ENCODE results near the gene STX18. TPM values are rescaled to one million over a fixed set of nuclear protein-coding genes. Genes with fewer than 3 reads are reported as not detected.
"Not testable (repeated sequence)": the region's sequence is repeated elsewhere in the genome, so short reads cannot be mapped to it uniquely, and the experiment has no call there.

STX18 gene
- total RNA-seq, 2 experiments from 2014 or later: 25.8 to 27.9 TPM

- peaks cover 4% of the 10 kb centered on the region for H3K27me3 Mint-ChIP-seq
- POLR2A ChIA-PET: no interaction called here
- H3K9me3 Mint-ChIP-seq: no peaks in the 10 kb centered on the region
- peaks cover 5% of the 10 kb centered on the region for H3K36me3 Mint-ChIP-seq (ENCODE audit: low read depth)
- peaks cover 14% of the 10 kb centered on the region for H3K4me1 Mint-ChIP-seq
- no peak overlapping the region for H3K4me3 Mint-ChIP-seq
- no peak overlapping the region for H3K27ac Mint-ChIP-seq
- CTCF ChIA-PET: no interaction called here
- DNase-seq: no peak
Observed at GRCh38 chr4:4572821-4573220, 31.0 kb upstream of the STX18 start.

- H3K9me3 Mint-ChIP-seq; H3K4me1 Mint-ChIP-seq; CTCF ChIA-PET; H3K27ac Mint-ChIP-seq; H3K36me3 Mint-ChIP-seq (ENCODE audit: low read depth); H3K27me3 Mint-ChIP-seq; H3K4me3 Mint-ChIP-seq; DNase-seq; POLR2A ChIA-PET: not testable (repeated sequence)
Observed at GRCh38 chr4:4569861-4570260, 28.0 kb upstream of the STX18 start.

DNA sequence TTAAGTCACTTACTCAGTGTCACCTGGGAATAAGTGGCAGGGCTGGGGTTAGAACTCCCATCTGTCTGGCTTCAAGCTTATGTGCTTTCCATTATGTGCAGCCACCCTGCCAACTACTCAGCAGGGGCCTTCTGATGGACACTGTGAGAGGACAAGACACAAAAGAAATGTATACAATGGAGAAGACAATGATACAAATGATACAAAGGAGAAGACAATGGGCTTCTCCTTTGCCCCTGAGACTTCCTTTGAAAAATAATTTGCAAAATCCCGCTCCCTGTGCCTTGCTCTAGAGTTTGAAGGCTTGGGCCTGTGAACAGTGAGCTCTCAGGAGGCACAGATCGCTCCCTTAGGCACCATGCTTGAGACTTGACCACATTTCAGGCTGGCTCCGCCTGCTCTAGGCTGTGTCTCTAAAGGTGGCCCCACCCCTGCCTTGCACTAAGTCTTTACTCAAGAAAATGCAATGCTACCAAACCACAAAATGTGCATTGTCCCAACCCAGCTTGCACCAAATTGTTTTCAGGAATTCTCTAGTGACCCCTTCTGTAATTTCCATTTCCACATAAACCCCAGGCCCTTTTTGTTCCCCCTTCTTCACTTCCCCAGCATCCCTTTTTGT is 27.1 kb upstream of the STX18 start:
- Mint-ChIP-seq H3K36me3 (ENCODE audit: low read depth) (no peaks in the 10 kb centered on the region), H3K4me1 (no peaks in the 10 kb centered on the region), H3K27ac (no peak overlapping the region), H3K27me3 (no peaks in the 10 kb centered on the region), H3K4me3 (no peak overlapping the region), H3K9me3 (no peaks in the 10 kb centered on the region)
- ChIA-PET CTCF (interaction anchor here (1.3 kb wide), 1 partner anchor 13 kb away, joined by 3 read pairs; no protein-coding TSS in a partner anchor), POLR2A (no interaction called here)
- no peak for DNase-seq

DNA sequence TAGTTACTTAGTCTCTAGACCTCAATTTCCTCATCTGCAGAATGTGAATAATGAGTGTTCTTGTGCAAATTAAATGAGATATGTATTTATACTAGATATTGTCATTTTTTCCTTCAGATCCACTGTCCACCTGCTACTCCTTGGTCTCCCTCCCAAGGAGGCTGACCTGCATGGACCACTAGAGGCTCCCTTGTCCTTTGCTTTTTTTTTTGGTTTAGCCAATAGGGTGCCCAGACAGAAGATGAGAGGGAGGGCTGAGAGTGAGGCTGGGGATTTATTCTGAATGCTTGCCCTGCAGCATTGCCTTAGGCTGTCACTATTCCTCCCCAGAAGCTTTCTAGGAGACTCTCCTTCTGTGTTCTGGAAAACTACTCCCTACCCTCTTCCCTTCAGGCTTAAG is 24.5 kb upstream of the STX18 start:
- H3K27me3 Mint-ChIP-seq; CTCF ChIA-PET; H3K27ac Mint-ChIP-seq; H3K9me3 Mint-ChIP-seq; DNase-seq; POLR2A ChIA-PET; H3K4me3 Mint-ChIP-seq; H3K36me3 Mint-ChIP-seq (ENCODE audit: low read depth); H3K4me1 Mint-ChIP-seq: not testable (repeated sequence)

DNA sequence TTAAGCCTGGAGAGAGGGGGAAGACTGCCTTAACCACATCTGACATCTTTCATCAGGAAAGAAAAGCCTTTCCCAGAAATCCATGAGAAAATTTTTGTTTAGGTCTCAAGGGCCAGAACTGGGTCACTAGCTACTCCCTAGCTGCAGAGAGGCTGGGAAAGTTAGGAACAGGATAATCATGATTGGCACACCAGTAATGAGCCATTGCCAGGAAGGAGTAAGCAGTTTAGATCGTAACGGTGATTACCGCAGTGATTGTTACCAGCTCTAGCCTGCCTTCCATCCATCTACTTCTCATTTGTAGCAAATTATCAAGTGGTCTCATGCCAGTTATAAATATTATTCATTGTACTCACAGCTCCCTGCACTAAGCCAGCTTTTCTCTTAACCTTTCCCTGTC is 22.7 kb upstream of the STX18 start:
- Mint-ChIP-seq H3K27ac (no peak overlapping the region), H3K4me3 (no peak overlapping the region), H3K4me1 (no peaks in the 10 kb centered on the region), H3K27me3 (no peaks in the 10 kb centered on the region), H3K36me3 (ENCODE audit: low read depth) (no peaks in the 10 kb centered on the region), H3K9me3 (no peaks in the 10 kb centered on the region)
- ChIA-PET POLR2A (no interaction called here), CTCF (interaction anchor here (0.9 to 1.1 kb wide), 2 partner anchors 9 to 17 kb away, joined by 3 read pairs; no protein-coding TSS in a partner anchor)
- DNase-seq: no peak

DNA sequence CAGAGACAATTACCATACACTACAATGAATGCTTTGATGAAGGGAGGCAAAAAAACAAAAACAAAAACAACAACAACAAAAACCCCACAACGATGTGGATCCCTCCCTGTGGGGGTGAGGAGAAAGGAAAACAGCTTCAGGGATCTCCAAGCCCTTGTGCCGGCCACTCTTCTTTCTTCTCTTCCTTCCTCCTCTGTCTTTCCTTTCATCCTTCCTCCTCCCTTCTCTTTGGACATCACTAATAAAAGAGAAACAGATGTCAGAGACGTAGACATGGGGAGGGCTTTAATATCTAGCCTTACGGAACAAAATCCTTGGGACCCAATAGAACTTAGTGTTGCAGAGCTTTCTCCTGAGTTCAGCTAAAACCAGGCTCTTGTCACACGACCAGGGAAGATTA is 18.8 kb upstream of the STX18 start:
- no peaks in the 10 kb centered on the region for H3K27me3 Mint-ChIP-seq
- peaks cover 2% of the 10 kb centered on the region for H3K4me1 Mint-ChIP-seq
- H3K36me3 Mint-ChIP-seq (ENCODE audit: low read depth): no peaks in the 10 kb centered on the region
- CTCF ChIA-PET: interaction anchor here (0.6 kb wide), 1 partner anchor 311 kb away, joined by 4 read pairs; no protein-coding TSS in a partner anchor
- no peak for DNase-seq
- no peak overlapping the region for H3K27ac Mint-ChIP-seq
- POLR2A ChIA-PET: no interaction called here
- H3K9me3 Mint-ChIP-seq: no peaks in the 10 kb centered on the region
- no peak overlapping the region for H3K4me3 Mint-ChIP-seq

DNA sequence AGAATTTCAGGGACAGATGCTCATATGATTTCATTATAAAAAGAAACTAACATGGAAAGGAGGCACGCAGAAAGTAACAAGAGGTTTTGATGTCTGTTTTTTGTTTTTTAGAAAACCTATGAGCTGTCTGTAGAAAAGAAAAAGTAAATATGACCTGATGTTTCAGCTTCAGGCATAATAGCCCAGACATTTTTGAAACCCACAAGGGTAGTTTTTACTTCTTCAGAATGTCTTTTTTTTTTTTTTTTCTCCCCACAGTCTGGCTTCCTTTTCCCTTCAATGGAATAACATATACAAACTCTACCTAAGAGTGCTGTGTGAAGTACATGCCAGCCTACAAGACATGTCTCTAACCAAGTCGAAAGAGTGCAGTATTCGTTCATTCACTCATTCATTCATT is 18.3 kb upstream of the STX18 start:
- ChIA-PET POLR2A (no interaction called here), CTCF (interaction anchor here (0.6 kb wide), 1 partner anchor 311 kb away, joined by 4 read pairs; no protein-coding TSS in a partner anchor)
- no peak for DNase-seq
- no peaks in the 10 kb centered on the region for H3K27me3 Mint-ChIP-seq
- H3K27ac Mint-ChIP-seq: no peak overlapping the region
- no peak overlapping the region for H3K4me3 Mint-ChIP-seq
- H3K4me1 Mint-ChIP-seq: peaks cover 2% of the 10 kb centered on the region
- no peaks in the 10 kb centered on the region for H3K9me3 Mint-ChIP-seq
- no peaks in the 10 kb centered on the region for H3K36me3 Mint-ChIP-seq (ENCODE audit: low read depth)

GRCh38 chr4:4559596-4559995 is 17.7 kb upstream of the STX18 start:
- Mint-ChIP-seq H3K27ac (no peak overlapping the region), H3K4me3 (no peak overlapping the region), H3K36me3 (ENCODE audit: low read depth) (peaks cover 2% of the 10 kb centered on the region), H3K4me1 (peaks cover 2% of the 10 kb centered on the region), H3K27me3 (no peaks in the 10 kb centered on the region), H3K9me3 (no peaks in the 10 kb centered on the region)
- ChIA-PET CTCF (no interaction called here), POLR2A (interaction anchor here (0.5 kb wide), 1 partner anchor 21 kb away, joined by 3 read pairs; no protein-coding TSS in a partner anchor)
- DNase-seq: no peak

DNA sequence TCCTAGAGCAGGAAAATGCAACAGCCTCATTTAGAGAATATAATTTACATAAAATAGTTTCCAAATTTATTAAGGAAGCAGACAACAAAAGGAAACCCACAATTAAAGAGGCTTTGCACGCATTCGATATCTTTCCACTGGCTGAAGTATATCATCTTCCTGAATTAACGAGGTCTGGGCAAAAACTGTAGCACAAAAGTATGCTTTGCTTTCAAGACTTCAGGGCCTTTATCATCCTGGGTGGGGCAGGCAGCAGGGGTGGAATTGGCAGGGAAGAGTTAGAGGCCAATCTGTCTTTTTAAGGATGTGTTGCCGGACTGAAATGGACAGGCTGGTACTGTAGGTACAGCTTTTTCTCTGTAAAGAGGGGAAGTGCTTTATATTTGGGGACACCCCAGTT is 17.0 kb upstream of the STX18 start:
- Mint-ChIP-seq H3K27me3 (no peaks in the 10 kb centered on the region), H3K9me3 (no peaks in the 10 kb centered on the region), H3K36me3 (ENCODE audit: low read depth) (peaks cover 5% of the 10 kb centered on the region), H3K4me1 (peaks cover 2% of the 10 kb centered on the region), H3K4me3 (no peak overlapping the region), H3K27ac (no peak overlapping the region)
- DNase-seq: no peak
- POLR2A ChIA-PET: interaction anchor here (0.5 kb wide), 1 partner anchor 21 kb away, joined by 3 read pairs; no protein-coding TSS in a partner anchor
- CTCF ChIA-PET: no interaction called here

DNA sequence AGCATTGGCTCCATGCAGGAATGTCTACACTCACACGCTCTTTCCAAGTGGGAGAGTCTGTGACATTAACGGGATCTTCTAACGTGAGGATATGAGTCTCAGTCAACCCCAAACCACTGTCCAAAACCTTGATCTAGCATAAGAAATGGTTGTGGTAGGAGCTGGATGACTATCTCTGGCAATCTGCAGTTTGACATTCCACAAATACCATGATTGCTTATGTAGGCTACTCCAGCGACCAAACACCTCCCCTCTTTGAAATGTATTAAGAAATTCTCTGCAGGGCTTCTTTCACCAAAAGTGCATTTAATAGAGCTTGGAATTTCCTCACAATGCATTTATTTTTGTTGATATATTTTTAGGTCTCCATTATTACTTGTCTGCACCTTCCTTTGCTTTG is 14.1 kb upstream of the STX18 start:
- CTCF ChIA-PET: interaction anchor here (0.7 to 2.1 kb wide), 5 partner anchors 9 to 650 kb away, joined by 3 to 7 read pairs (median 3); no protein-coding TSS in a partner anchor
- H3K4me1 Mint-ChIP-seq: peaks cover 2% of the 10 kb centered on the region
- no peaks in the 10 kb centered on the region for H3K9me3 Mint-ChIP-seq
- no peak for DNase-seq
- no peaks in the 10 kb centered on the region for H3K27me3 Mint-ChIP-seq
- H3K27ac Mint-ChIP-seq: no peak overlapping the region
- peaks cover 19% of the 10 kb centered on the region for H3K36me3 Mint-ChIP-seq (ENCODE audit: low read depth)
- H3K4me3 Mint-ChIP-seq: no peak overlapping the region
- POLR2A ChIA-PET: no interaction called here

GRCh38 chr4:4554234-4554633 is 12.4 kb upstream of the STX18 start:
- H3K27me3 Mint-ChIP-seq: no peaks in the 10 kb centered on the region

DNA sequence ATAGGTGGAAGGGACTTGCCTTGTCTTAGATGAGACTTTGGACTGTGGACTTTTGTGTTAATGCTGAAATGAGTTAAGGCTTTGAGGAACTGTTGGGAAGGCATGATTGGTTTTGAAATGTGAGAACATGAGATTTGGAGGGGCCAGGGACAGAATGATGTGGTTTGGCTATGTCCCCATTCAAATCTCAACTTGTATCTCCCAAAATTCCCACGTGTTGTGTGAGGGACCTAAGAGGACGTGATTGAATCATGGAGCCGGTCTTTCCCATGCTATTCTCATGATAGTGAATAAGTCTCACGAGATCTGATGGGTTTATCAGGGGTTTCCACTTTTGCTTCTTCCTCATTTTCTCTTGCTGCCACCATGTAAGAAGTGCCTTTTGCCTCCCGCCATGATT is 10.2 kb upstream of the STX18 start:
- POLR2A ChIA-PET, H3K27me3 Mint-ChIP-seq, DNase-seq, H3K27ac Mint-ChIP-seq, CTCF ChIA-PET, H3K4me1 Mint-ChIP-seq, H3K4me3 Mint-ChIP-seq, H3K9me3 Mint-ChIP-seq: not testable (repeated sequence)
- H3K36me3 Mint-ChIP-seq (ENCODE audit: low read depth): peaks cover 39% of the 10 kb centered on the region

More at GRCh38 chr4:4554234-4554633, 12.4 kb upstream of the STX18 start:
- CTCF ChIA-PET: interaction anchor here (0.9 to 1.1 kb wide), 2 partner anchors 9 to 15 kb away, joined by 3 to 4 read pairs; no protein-coding TSS in a partner anchor
- Mint-ChIP-seq H3K36me3 (ENCODE audit: low read depth) (peaks cover 28% of the 10 kb centered on the region), H3K9me3 (no peaks in the 10 kb centered on the region), H3K4me1 (peaks cover under 1% of the 10 kb centered on the region), H3K4me3 (no peak overlapping the region), H3K27ac (no peak overlapping the region)
- POLR2A ChIA-PET: no interaction called here
- DNase-seq: no peak

- H3K4me1 Mint-ChIP-seq, POLR2A ChIA-PET, H3K4me3 Mint-ChIP-seq, H3K9me3 Mint-ChIP-seq, H3K27ac Mint-ChIP-seq, H3K27me3 Mint-ChIP-seq, DNase-seq, CTCF ChIA-PET: not testable (repeated sequence)
- H3K36me3 Mint-ChIP-seq (ENCODE audit: low read depth): peaks cover 45% of the 10 kb centered on the region
Observed at GRCh38 chr4:4550161-4550560, 8.3 kb upstream of the STX18 start.

- ChIA-PET CTCF (no interaction called here), POLR2A (no interaction called here)
- Mint-ChIP-seq H3K9me3 (no peaks in the 10 kb centered on the region), H3K4me1 (peaks cover 7% of the 10 kb centered on the region), H3K4me3 (no peak overlapping the region), H3K27me3 (no peaks in the 10 kb centered on the region), H3K36me3 (ENCODE audit: low read depth) (peaks cover 45% of the 10 kb centered on the region), H3K27ac (no peak overlapping the region)
- DNase-seq: no peak
Observed at GRCh38 chr4:4549534-4549933, 7.7 kb upstream of the STX18 start.
